Glutamatergic neuron (in vitro differentiated cells): Measurements from ENCODE around the gene LRGUK. TPM values are rescaled to one million over a fixed set of nuclear protein-coding genes. Genes with fewer than 3 reads are reported as not detected.

Experiments used
- DNase-seq: peaks from one replicate; pipeline ENCODE4 v3.0.0; 2022
- H3K27ac Mint-ChIP-seq: one replicate; pipeline ENCODE4 v1.8.0; 2020; ENCODE audit warnings: mild to moderate bottlenecking, mixed read lengths, inconsistent platforms; ENCODE audit not compliant: unreplicated experiment
- H3K27me3 Mint-ChIP-seq: one replicate; pipeline ENCODE4 v1.8.0; 2020; ENCODE audit warnings: mild to moderate bottlenecking, moderate library complexity, mixed read lengths, inconsistent platforms; ENCODE audit not compliant: unreplicated experiment
- H3K36me3 Mint-ChIP-seq: one replicate; pipeline ENCODE4 v1.8.0; 2020; ENCODE audit warnings: mild to moderate bottlenecking, mixed read lengths, inconsistent platforms; ENCODE audit not compliant: unreplicated experiment
- H3K4me1 Mint-ChIP-seq: one replicate; pipeline ENCODE4 v1.8.0; 2020; ENCODE audit warnings: mild to moderate bottlenecking, low read depth, mixed read lengths, inconsistent platforms; ENCODE audit not compliant: unreplicated experiment
- H3K4me3 Mint-ChIP-seq: one replicate; pipeline ENCODE4 v1.8.0; 2020; ENCODE audit warnings: mild to moderate bottlenecking, mixed read lengths, inconsistent platforms; ENCODE audit not compliant: unreplicated experiment
- H3K9me3 Mint-ChIP-seq: one replicate; pipeline ENCODE4 v1.8.0; 2020; ENCODE audit warnings: mild to moderate bottlenecking, moderate library complexity, mixed read lengths, inconsistent platforms; ENCODE audit not compliant: unreplicated experiment
- CTCF ChIP-seq: fragments of 200-600 bp; sonication (generic); IDR thresholded peaks from one replicate; pipeline ENCODE4 v1.5.0; 2021; ENCODE audit not compliant: partially characterized antibody, unreplicated experiment
- total RNA-seq: library from RNA; stranded (reverse); fragmentation: NEBNext Ultra II Directional; extraction: Animal tissue kit (Norgen Biotek cat#: 25700); gene quantifications from one replicate; pipeline ENCODE4 v1.2.1, GENCODE V29; 2021; ENCODE audit not compliant: unreplicated experiment

Gene LRGUK
- total RNA-seq, 1 donor from 2014 or later: 0.81 TPM

DNA sequence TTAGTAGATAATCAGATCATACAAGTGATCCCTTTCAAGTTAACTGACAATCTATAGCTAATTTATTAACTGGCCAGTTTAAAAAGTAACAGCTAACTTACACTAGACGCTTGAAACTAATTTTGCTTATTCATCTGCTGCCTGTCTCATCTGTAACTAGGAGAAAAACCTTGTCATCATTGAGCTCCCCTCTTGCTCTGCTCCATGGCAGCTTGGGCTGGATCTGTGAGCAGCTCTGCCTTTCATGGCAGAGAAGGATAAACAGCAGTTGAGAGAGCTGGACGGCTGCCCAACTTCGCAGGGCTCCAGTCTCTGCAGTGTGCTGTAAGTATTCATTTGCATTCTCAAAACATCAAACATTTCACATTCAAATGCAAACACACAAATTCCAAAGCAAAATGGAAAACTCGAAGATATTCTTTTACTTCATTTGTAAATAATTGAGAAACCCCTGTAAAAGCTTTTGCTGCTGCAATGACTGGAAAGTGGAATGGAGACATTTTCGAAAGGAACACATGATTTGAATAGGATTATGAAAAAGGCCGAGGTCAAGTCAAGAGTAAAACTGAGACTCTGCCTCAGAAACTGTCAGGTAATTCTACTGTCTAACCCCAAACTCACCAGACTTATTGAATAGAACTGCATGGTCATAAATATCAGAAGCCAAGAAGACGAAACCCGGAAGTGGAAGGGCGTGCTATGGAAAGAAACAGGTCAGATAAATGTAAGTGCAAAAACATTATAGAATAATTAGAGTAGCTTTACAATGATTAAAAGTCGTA lies 172.0 kb downstream of the LRGUK start:
- H3K36me3 Mint-ChIP-seq: peaks cover 11% of the 10 kb centered on the region
- no peak for TF ChIP-seq CTCF
- H3K9me3 Mint-ChIP-seq: no peaks in the 10 kb centered on the region
- DNase-seq: no peak
- H3K27me3 Mint-ChIP-seq: no peaks in the 10 kb centered on the region
- no peaks in the 10 kb centered on the region for H3K4me1 Mint-ChIP-seq
- no peak overlapping the region for H3K27ac Mint-ChIP-seq
- H3K4me3 Mint-ChIP-seq: no peak overlapping the region

DNA sequence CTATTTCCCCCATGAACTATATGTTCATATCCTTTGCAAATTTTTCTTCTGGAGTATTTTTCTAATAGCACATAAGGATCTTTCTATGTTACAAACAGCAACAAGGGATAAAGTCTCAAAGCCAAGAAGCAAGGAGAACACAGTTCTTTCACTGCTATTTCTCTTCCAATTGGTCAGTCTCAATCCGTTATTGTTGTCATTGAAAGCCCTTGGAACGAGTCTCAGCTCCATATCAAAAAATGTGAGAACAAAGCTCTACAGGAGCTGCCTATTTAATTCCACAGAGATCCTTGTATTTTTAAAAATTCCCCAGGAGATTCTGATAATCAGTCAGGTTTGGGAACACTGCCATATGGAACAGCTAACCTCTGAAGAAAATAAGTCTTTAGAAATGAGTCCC lies 173.8 kb downstream of the LRGUK start:
- no peaks in the 10 kb centered on the region for H3K9me3 Mint-ChIP-seq
- H3K27ac Mint-ChIP-seq: no peak overlapping the region
- TF ChIP-seq CTCF: no peak
- no peaks in the 10 kb centered on the region for H3K27me3 Mint-ChIP-seq
- H3K4me1 Mint-ChIP-seq: no peaks in the 10 kb centered on the region
- DNase-seq: no peak
- H3K4me3 Mint-ChIP-seq: no peak overlapping the region
- H3K36me3 Mint-ChIP-seq: no peaks in the 10 kb centered on the region

DNA sequence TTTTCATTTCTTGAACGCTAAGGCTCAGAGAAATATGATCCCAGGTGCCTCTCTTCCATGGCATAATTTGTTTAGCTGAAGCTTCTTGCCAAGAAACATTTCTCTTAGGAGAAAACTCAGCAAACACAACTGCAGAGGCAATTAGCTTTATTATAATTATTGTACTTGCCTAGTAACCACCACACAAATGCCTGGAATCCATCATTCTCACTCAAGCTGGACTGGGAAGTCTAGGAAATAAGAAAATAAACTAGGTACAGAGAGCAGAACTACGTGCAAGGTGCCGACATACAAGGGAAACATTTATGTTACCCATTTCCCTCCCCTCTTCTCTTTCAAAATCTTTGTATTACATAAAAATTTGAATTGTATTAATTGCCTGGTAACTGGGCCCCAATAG lies 174.5 kb downstream of the LRGUK start:
- DNase-seq: no peak
- Mint-ChIP-seq H3K4me1 (no peaks in the 10 kb centered on the region), H3K27ac (no peak overlapping the region), H3K27me3 (no peaks in the 10 kb centered on the region), H3K4me3 (no peak overlapping the region), H3K36me3 (no peaks in the 10 kb centered on the region), H3K9me3 (no peaks in the 10 kb centered on the region)
- TF ChIP-seq CTCF: no peak

DNA sequence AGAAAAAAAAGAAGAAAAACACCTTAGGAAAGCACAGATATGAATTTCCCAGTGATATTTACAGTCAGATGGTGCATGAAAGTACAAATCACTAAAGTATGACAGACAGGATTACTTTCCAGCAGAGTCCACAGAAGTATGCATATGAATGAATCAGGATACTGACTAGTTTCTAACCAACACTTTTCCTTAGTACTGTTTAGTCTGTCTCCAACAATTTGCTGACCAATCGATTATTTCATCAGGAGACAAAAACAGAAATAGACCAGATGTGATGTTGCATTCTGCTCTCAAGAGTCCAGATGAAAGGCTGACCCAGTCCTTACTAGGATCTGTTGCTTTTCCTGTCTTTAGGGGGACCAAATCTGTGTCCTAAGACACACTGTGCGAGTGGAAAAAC lies 175.0 kb downstream of the LRGUK start:
- Mint-ChIP-seq H3K27ac (no peak overlapping the region), H3K27me3 (no peaks in the 10 kb centered on the region), H3K4me1 (no peaks in the 10 kb centered on the region), H3K9me3 (no peaks in the 10 kb centered on the region), H3K4me3 (no peak overlapping the region), H3K36me3 (no peaks in the 10 kb centered on the region)
- TF ChIP-seq CTCF: no peak
- no peak for DNase-seq

GRCh38 chr7:134307320-134307719 lies 180.2 kb downstream of the LRGUK start:
- H3K4me3 Mint-ChIP-seq: no peak overlapping the region
- no peak for TF ChIP-seq CTCF
- no peak overlapping the region for H3K27ac Mint-ChIP-seq
- no peaks in the 10 kb centered on the region for H3K4me1 Mint-ChIP-seq
- peaks cover 3% of the 10 kb centered on the region for H3K27me3 Mint-ChIP-seq
- no peaks in the 10 kb centered on the region for H3K9me3 Mint-ChIP-seq
- H3K36me3 Mint-ChIP-seq: no peaks in the 10 kb centered on the region
- no peak for DNase-seq
